GM23248 (cell line): ENCODE data around the gene UPB1.

Experiments
- EZH2 ChIP-seq: fragments of 200-600 bp; sonication (generic); IDR thresholded peaks from 2 replicates; pipeline ENCODE4 v1.6.1; 2018; ENCODE audit warnings: antibody characterized with exemption, mild to moderate bottlenecking; ENCODE audit not compliant: insufficient read depth, poor library complexity, severe bottlenecking
- EZH2phosphoT487 ChIP-seq: fragments of 200-600 bp; sonication (generic); IDR thresholded peaks from 2 replicates; pipeline ENCODE4 v1.6.1; 2018; ENCODE audit warnings: antibody characterized with exemption, moderate library complexity, mild to moderate bottlenecking, low read depth; ENCODE audit not compliant: insufficient read depth

GRCh38 chr22:24541681-24542515, 46.8 kb downstream of the UPB1 start:
- TF ChIP-seq EZH2 (no peak), EZH2phosphoT487 (no peak)
